Measurements from ENCODE around the gene TCEAL3. TPM values are rescaled to one million over a fixed set of nuclear protein-coding genes. Genes with fewer than 3 reads are reported as not detected.

The TCEAL3 gene
- polyA plus RNA-seq, 1 donor from 2014 or later = 42.5 TPM

DNA sequence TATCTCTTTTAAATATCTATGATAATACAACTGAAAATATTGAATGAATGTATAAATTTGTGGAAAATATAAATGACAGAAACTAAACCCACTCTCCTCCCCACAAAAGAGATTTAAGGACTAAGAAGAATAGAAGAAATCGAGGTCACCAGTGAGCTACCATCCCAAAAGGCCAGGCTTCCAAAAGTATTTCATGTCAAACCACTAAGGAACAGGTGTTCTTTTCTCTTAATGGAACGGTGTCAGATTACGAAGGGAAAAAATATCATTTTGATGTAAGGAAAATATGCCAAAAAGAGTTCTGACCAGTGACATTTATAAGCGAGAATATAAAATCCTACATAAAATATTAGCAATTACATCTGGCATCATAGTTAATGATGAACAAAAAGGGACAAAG, 36.0 kb upstream of the TCEAL3 start:
- Histone ChIP-seq H3F3A (ENCODE audit: insufficient read depth, low read length, poor library complexity, severe bottlenecking) (no peaks in the 10 kb centered on the region), H2AFZ (ENCODE audit: low read depth, low read length) (no peak overlapping the region), H3K4me2 (ENCODE audit: low read length) (no peak overlapping the region), H3K9ac (ENCODE audit: low read length) (no peak overlapping the region), H3K27ac (ENCODE audit: low read length) (no peak overlapping the region), H3K9me3 (ENCODE audit: low read length) (no peaks in the 10 kb centered on the region), H3K79me2 (replicated peaks; ENCODE audit: insufficient read depth, low read length) (no peaks in the 10 kb centered on the region), H3K36me3 (ENCODE audit: insufficient read depth, low read length) (no peaks in the 10 kb centered on the region), H4K20me1 (ENCODE audit: insufficient read depth) (no peaks in the 10 kb centered on the region), H3K27me3 (ENCODE audit: insufficient read depth, low read depth, low read length) (no peaks in the 10 kb centered on the region), H3K4me3 (ENCODE audit: low read length) (no peak overlapping the region), H3K9me2 (ENCODE audit: insufficient read depth, low read length) (no peaks in the 10 kb centered on the region)
- TF ChIP-seq TAF1 (IDR thresholded peaks at IDR 0.05; ENCODE audit: low read depth) = no peak
- TF ChIP-seq, protein P1, sequence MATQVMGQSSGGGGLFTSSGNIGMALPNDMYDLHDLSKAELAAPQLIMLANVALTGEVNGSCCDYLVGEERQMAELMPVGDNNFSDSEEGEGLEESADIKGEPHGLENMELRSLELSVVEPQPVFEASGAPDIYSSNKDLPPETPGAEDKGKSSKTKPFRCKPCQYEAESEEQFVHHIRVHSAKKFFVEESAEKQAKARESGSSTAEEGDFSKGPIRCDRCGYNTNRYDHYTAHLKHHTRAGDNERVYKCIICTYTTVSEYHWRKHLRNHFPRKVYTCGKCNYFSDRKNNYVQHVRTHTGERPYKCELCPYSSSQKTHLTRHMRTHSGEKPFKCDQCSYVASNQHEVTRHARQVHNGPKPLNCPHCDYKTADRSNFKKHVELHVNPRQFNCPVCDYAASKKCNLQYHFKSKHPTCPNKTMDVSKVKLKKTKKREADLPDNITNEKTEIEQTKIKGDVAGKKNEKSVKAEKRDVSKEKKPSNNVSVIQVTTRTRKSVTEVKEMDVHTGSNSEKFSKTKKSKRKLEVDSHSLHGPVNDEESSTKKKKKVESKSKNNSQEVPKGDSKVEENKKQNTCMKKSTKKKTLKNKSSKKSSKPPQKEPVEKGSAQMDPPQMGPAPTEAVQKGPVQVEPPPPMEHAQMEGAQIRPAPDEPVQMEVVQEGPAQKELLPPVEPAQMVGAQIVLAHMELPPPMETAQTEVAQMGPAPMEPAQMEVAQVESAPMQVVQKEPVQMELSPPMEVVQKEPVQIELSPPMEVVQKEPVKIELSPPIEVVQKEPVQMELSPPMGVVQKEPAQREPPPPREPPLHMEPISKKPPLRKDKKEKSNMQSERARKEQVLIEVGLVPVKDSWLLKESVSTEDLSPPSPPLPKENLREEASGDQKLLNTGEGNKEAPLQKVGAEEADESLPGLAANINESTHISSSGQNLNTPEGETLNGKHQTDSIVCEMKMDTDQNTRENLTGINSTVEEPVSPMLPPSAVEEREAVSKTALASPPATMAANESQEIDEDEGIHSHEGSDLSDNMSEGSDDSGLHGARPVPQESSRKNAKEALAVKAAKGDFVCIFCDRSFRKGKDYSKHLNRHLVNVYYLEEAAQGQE (IDR thresholded peaks at IDR 0.05; ENCODE audit: borderline replicate concordance) = no peak
- no peak for TF ChIP-seq SMC3 (conservative IDR thresholded peaks at IDR 0.05; ENCODE audit: poor library complexity)
- TF ChIP-seq, protein P2, sequence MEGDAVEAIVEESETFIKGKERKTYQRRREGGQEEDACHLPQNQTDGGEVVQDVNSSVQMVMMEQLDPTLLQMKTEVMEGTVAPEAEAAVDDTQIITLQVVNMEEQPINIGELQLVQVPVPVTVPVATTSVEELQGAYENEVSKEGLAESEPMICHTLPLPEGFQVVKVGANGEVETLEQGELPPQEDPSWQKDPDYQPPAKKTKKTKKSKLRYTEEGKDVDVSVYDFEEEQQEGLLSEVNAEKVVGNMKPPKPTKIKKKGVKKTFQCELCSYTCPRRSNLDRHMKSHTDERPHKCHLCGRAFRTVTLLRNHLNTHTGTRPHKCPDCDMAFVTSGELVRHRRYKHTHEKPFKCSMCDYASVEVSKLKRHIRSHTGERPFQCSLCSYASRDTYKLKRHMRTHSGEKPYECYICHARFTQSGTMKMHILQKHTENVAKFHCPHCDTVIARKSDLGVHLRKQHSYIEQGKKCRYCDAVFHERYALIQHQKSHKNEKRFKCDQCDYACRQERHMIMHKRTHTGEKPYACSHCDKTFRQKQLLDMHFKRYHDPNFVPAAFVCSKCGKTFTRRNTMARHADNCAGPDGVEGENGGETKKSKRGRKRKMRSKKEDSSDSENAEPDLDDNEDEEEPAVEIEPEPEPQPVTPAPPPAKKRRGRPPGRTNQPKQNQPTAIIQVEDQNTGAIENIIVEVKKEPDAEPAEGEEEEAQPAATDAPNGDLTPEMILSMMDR (IDR thresholded peaks at IDR 0.05; ENCODE audit: poor library complexity, severe bottlenecking) = no peak
- no peak for TF ChIP-seq EZH2 (IDR thresholded peaks at IDR 0.05; ENCODE audit: borderline replicate concordance, insufficient read depth, low read length, poor library complexity, severe bottlenecking)
- TF ChIP-seq RAD21 (conservative IDR thresholded peaks at IDR 0.05) = no peak
- no peak for TF ChIP-seq MXI1 (conservative IDR thresholded peaks at IDR 0.05; ENCODE audit: poor library complexity, severe bottlenecking)
- TF ChIP-seq EP300 (conservative IDR thresholded peaks at IDR 0.05; ENCODE audit: poor library complexity, severe bottlenecking) = no peak
- no peak for TF ChIP-seq POLR2AphosphoS5 (IDR thresholded peaks at IDR 0.05)

DNA sequence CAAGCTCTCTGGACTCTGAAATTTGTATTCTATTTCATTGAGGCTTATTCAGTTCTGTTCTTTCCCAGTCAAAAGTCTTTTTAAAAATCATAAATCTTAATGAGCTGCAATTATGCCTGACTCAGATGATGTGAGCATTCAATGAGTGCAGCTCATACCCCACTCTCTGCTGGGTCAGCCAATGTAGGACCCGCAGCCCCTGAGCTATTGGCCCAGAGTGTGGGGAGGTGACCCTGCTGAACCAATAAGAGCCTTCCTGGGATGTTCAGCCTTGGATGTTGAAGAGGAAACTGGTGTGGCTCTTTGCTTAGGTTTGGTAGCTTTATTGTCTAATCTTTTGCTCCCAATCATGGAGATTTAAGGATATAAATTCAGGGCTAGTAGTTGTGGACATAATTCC, 34.6 kb upstream of the TCEAL3 start:
- Histone ChIP-seq H3K4me2 (ENCODE audit: low read length) (no peak overlapping the region), H3K9me3 (ENCODE audit: low read length) (no peaks in the 10 kb centered on the region), H3K9me2 (ENCODE audit: insufficient read depth, low read length) (no peaks in the 10 kb centered on the region), H3K27ac (ENCODE audit: low read length) (no peak overlapping the region), H3F3A (ENCODE audit: insufficient read depth, low read length, poor library complexity, severe bottlenecking) (no peaks in the 10 kb centered on the region), H3K4me3 (ENCODE audit: low read length) (no peak overlapping the region), H3K36me3 (ENCODE audit: insufficient read depth, low read length) (no peaks in the 10 kb centered on the region), H3K27me3 (ENCODE audit: insufficient read depth, low read depth, low read length) (no peaks in the 10 kb centered on the region), H3K9ac (ENCODE audit: low read length) (no peak overlapping the region), H4K20me1 (ENCODE audit: insufficient read depth) (no peaks in the 10 kb centered on the region), H2AFZ (ENCODE audit: low read depth, low read length) (no peak overlapping the region), H3K79me2 (replicated peaks; ENCODE audit: insufficient read depth, low read length) (no peaks in the 10 kb centered on the region)
- TF ChIP-seq, protein P2 (IDR thresholded peaks at IDR 0.05; ENCODE audit: poor library complexity, severe bottlenecking) = no peak
- TF ChIP-seq POLR2AphosphoS5 (IDR thresholded peaks at IDR 0.05) (no peak), EZH2 (IDR thresholded peaks at IDR 0.05; ENCODE audit: borderline replicate concordance, insufficient read depth, low read length, poor library complexity, severe bottlenecking) (no peak), EP300 (conservative IDR thresholded peaks at IDR 0.05; ENCODE audit: poor library complexity, severe bottlenecking) (no peak), RAD21 (conservative IDR thresholded peaks at IDR 0.05) (no peak), SMC3 (conservative IDR thresholded peaks at IDR 0.05; ENCODE audit: poor library complexity) (no peak), MXI1 (conservative IDR thresholded peaks at IDR 0.05; ENCODE audit: poor library complexity, severe bottlenecking) (no peak)
- TF ChIP-seq, protein P1 (IDR thresholded peaks at IDR 0.05; ENCODE audit: borderline replicate concordance) = no peak
